22Rv1 (cell line): ENCODE data around the gene RBM22.

ENCODE experiments used
- H3K27ac ChIP-seq: fragments of 450-650 bp; 2 replicates; pipeline ENCODE4 v1.5.1; 2017
- ZFX ChIP-seq: fragments of 450-650 bp; IDR thresholded peaks from 2 replicates; pipeline ENCODE4 v1.6.1; 2017; ENCODE audit warnings: antibody characterized with exemption, borderline replicate concordance
- TF ChIP-seq, protein P1 (sequence below): fragments of 450-650 bp; IDR thresholded peaks from 2 replicates; pipeline ENCODE4 v1.5.1; 2017; ENCODE audit warnings: mild to moderate bottlenecking

RBM22 gene

DNA sequence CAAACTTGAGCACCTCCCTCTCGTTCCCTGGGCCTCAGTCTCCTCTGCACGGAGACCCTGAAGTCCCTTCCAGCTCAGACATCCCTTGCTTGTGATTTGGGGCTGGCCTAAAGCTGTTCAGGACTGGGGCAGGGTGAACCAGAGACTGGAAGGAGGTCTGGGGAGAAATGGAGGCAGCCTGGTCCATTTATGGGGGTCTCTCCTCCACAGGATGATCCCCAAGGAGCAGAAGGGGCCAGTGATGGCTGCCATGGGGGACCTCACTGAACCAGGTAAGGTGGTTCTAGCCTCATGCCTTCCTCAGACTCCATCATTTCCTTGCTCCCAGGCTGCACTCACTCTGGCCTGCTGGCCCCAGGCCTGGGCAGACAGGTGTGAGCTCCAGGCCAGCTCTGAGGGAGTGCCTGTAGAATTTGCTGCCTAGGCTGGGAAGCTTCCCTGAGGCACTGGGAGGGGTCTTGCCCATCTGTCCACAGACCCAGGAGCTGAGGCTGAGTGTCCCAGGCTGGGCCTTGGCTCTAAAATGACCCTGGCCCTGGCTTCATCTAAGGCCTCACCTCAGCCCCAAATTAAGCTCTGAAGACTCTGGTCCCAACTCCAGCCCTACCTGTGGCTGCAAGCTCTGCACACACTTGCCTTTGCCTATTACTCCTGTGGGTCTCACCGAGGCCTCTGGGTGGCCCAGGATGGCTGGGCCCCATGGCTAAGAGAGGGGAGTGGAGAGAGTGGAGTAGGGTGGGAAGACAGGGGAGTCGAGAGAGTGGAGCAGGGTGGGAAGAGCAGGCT lies 37.9 kb downstream of the RBM22 start:
- TF ChIP-seq, protein P1, sequence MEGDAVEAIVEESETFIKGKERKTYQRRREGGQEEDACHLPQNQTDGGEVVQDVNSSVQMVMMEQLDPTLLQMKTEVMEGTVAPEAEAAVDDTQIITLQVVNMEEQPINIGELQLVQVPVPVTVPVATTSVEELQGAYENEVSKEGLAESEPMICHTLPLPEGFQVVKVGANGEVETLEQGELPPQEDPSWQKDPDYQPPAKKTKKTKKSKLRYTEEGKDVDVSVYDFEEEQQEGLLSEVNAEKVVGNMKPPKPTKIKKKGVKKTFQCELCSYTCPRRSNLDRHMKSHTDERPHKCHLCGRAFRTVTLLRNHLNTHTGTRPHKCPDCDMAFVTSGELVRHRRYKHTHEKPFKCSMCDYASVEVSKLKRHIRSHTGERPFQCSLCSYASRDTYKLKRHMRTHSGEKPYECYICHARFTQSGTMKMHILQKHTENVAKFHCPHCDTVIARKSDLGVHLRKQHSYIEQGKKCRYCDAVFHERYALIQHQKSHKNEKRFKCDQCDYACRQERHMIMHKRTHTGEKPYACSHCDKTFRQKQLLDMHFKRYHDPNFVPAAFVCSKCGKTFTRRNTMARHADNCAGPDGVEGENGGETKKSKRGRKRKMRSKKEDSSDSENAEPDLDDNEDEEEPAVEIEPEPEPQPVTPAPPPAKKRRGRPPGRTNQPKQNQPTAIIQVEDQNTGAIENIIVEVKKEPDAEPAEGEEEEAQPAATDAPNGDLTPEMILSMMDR: no peak
- TF ChIP-seq ZFX: no peak
- no peak overlapping the region for H3K27ac ChIP-seq

DNA sequence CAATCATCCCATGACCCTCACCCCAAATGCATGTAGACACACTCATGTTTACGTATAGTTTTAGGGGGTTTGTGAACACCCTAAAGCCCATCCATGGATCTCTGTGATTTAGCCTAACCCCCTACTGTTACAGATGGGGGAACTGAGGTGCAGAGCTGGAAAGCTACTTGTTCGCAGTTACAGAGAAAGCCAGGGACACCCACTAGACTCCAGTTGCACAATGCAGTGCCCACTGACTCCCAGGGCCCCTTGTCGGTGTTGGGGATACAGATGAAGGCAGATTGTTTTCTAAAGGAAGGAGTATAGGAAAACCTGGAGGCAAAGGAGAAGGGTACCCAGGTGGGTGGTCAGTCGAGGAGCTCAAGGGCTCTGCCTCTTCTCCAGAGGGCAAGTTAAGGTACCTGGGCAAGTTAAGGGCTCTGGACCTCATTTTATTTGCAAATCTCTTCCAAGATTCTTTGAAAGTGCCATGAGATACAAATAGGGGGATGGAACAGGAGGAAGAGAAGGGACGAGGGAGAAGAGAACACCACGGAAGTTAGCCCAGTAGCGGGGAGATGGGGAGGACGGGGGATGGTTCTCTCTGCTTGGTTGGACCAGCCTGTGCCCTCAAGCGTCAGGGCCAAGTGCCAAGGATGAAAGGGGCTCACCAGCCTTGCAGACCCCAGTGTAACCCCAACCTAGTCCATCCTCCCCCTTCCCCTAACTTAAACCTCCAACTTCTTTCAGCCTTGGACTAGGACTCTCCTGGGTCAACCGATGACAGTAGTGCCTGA lies 38.9 kb downstream of the RBM22 start:
- H3K27ac ChIP-seq: no peak overlapping the region
- no peak for TF ChIP-seq ZFX
- TF ChIP-seq, protein P1: no peak

DNA sequence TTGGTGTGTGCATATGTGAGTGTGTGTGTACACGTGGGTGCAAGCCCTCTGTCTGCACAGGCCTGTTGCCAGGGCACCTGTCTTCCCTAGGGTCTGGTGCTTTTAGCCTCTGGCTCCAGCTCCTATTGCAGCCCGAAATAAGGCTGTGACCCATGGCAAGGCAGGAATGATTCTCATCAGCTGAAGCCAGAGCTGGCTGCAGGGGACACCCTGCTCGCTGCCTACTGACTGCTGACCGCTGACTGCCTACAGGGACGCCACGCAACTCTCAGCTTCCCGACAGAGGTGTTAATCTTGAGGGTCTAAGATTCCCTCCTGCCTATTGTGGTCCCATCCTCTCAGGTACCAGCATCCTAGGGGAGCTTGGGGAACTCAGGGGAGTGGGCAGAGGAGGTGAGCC lies 39.8 kb downstream of the RBM22 start, which contains the start of gene MYOZ3:
Gene MYOZ3 (plus strand): TSS at position 166 of the 400 bp plus-strand sequence. CDS start 1,691 bp downstream, outside the sequence.
- no peak within 1 kb of the TSS for H3K27ac ChIP-seq
- TF ChIP-seq, protein P1: no peak
- TF ChIP-seq ZFX: no peak

DNA sequence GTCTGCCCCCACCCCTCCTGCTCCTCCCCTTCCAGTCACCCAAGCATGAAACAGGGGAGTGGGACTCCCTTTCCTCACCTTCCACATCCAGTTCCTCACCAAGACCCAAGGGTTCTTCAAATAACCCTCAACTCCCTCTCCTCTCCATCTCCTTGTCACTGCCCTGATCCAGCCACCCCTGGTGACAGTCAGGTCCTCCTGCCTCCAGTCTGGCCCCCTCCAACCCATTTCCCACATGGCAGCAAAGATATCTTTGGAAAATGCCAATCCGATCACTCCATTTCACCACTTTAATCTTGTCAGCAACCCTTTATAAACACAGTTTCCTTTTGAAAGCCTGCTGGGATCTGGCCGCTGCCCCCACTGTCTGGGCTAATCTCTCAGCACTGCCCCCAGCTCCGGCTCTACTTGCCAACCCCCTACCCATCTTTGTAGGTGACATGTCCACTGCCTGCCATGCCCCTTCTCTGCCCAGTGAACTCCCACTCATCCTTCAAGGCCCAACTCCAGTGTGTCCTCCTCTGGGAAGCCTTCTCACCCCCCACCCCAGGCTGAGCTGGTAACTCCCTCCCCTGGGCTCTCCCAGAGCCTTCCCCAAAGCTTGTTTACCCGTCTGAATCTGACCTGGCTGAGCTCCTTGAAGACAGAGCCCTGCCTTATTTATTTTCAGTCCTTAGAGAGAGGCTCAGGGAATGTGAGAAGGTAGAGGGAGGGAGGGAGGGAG lies 40.6 kb downstream of the RBM22 start:
- no peak overlapping the region for H3K27ac ChIP-seq
- TF ChIP-seq, protein P1: no peak
- no peak for TF ChIP-seq ZFX

DNA sequence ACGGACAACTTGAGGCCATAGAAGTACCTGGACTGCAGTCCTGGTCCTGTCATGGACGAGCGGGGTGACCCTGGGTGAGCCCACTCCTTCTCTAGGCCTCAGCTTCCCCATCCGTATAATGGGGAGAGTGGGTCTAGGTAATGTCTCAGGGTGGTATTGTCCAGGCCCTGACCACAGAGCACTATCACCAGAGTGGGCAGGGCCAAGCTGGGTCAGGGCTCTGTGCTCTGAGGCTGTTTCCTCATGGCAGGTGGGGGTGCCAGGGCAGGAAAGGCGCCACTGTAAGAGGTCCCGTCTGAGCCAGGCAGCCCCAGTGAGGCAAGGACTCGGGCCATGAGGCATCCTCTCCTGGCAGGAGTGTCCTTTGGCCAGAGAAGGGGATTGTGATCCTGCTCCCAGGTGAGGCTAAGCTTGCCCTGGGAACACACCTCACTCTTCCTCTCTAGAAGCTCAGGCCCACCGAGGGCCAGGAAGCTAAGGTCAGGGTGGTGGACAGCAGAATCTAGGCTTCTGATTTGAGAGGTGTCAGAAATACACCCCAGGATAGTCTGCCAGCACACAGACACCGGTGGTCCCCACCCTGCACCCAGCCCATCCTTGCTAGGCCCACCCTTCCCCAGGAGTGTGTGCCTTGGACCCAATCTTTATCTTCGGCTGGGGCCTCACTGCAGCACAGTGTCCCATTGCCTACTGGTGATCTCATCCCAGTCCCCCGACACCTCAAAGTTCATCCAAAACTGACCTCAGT lies 41.3 kb downstream of the RBM22 start:
- TF ChIP-seq, protein P1: no peak
- TF ChIP-seq ZFX: no peak
- H3K27ac ChIP-seq: no peak overlapping the region

DNA sequence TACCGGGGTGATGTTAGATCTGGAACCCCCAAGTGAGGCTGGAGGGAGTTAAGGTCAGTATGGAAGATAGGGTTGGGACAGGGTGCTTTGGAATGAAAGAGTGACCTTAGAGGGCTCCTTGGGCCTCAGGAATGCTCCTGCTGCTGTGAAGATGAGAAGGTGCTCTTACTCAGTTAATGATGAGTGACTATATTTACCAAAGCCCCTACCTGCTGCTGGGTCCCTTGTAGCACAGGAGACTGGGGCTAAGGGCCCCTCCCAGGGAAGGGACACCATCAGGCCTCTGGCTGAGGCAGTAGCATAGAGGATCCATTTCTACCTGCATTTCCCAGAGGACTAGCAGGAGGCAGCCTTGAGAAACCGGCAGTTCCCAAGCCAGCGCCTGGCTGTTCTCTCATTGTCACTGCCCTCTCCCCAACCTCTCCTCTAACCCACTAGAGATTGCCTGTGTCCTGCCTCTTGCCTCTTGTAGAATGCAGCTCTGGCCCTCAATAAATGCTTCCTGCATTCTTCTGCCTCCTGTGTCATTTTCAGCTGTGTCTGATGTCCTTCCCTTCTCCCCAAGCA lies 42.1 kb downstream of the RBM22 start:
- TF ChIP-seq, protein P1: no peak
- TF ChIP-seq ZFX: no peak
- H3K27ac ChIP-seq: no peak overlapping the region
